Loucy (cell line): Measurements from ENCODE around the gene MAP3K19.

Experiments
- H2AFZ ChIP-seq: fragments of 200-600 bp; sonication (generic); 2 replicates; pipeline ENCODE4 v1.6.0; 2016; ENCODE audit warnings: antibody characterized with exemption, mild to moderate bottlenecking, low read length, moderate library complexity
- H3F3A ChIP-seq: fragments of 200-600 bp; 2 replicates; pipeline ENCODE4 v1.6.0; 2016; ENCODE audit warnings: antibody characterized with exemption, low read depth, mild to moderate bottlenecking
- H3K27me3 ChIP-seq: fragments of 200-600 bp; sonication (generic); 2 replicates; pipeline ENCODE4 v1.6.1; 2014; ENCODE audit warnings: low read length, mild to moderate bottlenecking; ENCODE audit not compliant: insufficient read depth, poor library complexity, severe bottlenecking
- H3K36me3 ChIP-seq: fragments of 200-600 bp; sonication (generic); 2 replicates; pipeline ENCODE4 v1.6.1; 2016; ENCODE audit warnings: low read length; ENCODE audit not compliant: insufficient read depth
- H3K4me1 ChIP-seq: fragments of 200-600 bp; sonication (generic); 2 replicates; pipeline ENCODE4 v1.5.1; 2014; ENCODE audit warnings: low read length, mild to moderate bottlenecking; ENCODE audit not compliant: insufficient read depth, poor library complexity, severe bottlenecking
- H3K4me2 ChIP-seq: fragments of 200-600 bp; sonication (generic); 2 replicates; pipeline ENCODE4 v1.6.0; 2014; ENCODE audit warnings: antibody characterized with exemption, low read length, low read depth, mild to moderate bottlenecking; ENCODE audit not compliant: poor library complexity, severe bottlenecking
- H3K4me3 ChIP-seq: fragments of 200-600 bp; sonication (generic); 2 replicates; pipeline ENCODE4 v1.5.1; 2014; ENCODE audit warnings: low read length, mild to moderate bottlenecking, mixed read lengths; ENCODE audit not compliant: poor library complexity, severe bottlenecking
- H3K79me2 ChIP-seq: fragments of 200-600 bp; sonication (generic); 2 replicates; pipeline ENCODE4 v1.6.1; 2014; ENCODE audit warnings: low read length; ENCODE audit not compliant: insufficient read depth
- H3K9ac ChIP-seq: fragments of 200-600 bp; sonication (generic); 2 replicates; pipeline ENCODE4 v1.6.0; 2014; ENCODE audit warnings: mild to moderate bottlenecking, low read depth, low read length, moderate library complexity; ENCODE audit not compliant: poor library complexity, severe bottlenecking
- H3K9me2 ChIP-seq: fragments of 200-600 bp; sonication (generic); replicated peaks from 2 replicates; pipeline ENCODE4 v1.6.1; 2016; ENCODE audit warnings: low read depth, low read length, mixed read lengths
- H3K9me3 ChIP-seq: fragments of 200-600 bp; sonication (generic); 2 replicates; pipeline ENCODE4 v1.6.1; 2014; ENCODE audit warnings: mild to moderate bottlenecking, antibody characterized with exemption, low read length, low read depth; ENCODE audit not compliant: insufficient read depth
- H4K20me1 ChIP-seq: fragments of 200-600 bp; sonication (generic); 2 replicates; pipeline ENCODE4 v1.6.0; 2014; ENCODE audit warnings: antibody characterized with exemption, low read length, mild to moderate bottlenecking; ENCODE audit not compliant: insufficient read depth, poor library complexity, severe bottlenecking
- EZH2phosphoT487 ChIP-seq: fragments of 200-600 bp; IDR thresholded peaks from 2 replicates; pipeline ENCODE4 v1.6.1; 2018; ENCODE audit warnings: antibody characterized with exemption, mild to moderate bottlenecking, moderate library complexity, borderline replicate concordance
- TF ChIP-seq, protein P1 (sequence below): fragments of 200-600 bp; sonication (generic); conservative IDR thresholded peaks from 2 replicates; pipeline ENCODE4 v1.5.1; 2014; ENCODE audit warnings: mild to moderate bottlenecking, antibody characterized with exemption, low read length

The MAP3K19 gene

DNA sequence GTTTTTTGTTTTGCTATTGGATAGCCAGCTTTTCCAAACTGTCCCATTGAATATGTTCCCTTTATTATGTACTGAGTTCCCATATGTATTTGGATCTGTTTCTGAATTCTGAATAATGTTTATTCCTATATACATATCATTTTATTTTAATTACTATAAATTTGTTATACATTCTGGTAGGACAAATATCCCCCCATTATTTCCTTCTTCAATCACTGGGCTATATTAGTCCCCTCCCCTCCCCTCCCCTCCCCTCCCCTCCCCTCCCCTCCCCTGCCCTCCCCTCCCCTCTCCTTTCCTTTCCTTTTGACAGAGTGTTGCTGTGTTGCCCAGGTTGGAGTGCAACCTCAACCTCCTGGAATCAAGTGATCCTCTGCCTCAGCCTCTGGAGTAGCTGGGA, 31.2 kb upstream of the MAP3K19 start:
- H2AFZ ChIP-seq: no peak overlapping the region
- TF ChIP-seq EZH2phosphoT487: no peak
- TF ChIP-seq, protein P1, sequence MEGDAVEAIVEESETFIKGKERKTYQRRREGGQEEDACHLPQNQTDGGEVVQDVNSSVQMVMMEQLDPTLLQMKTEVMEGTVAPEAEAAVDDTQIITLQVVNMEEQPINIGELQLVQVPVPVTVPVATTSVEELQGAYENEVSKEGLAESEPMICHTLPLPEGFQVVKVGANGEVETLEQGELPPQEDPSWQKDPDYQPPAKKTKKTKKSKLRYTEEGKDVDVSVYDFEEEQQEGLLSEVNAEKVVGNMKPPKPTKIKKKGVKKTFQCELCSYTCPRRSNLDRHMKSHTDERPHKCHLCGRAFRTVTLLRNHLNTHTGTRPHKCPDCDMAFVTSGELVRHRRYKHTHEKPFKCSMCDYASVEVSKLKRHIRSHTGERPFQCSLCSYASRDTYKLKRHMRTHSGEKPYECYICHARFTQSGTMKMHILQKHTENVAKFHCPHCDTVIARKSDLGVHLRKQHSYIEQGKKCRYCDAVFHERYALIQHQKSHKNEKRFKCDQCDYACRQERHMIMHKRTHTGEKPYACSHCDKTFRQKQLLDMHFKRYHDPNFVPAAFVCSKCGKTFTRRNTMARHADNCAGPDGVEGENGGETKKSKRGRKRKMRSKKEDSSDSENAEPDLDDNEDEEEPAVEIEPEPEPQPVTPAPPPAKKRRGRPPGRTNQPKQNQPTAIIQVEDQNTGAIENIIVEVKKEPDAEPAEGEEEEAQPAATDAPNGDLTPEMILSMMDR: no peak
- no peak overlapping the region for H3K4me2 ChIP-seq
- no peak overlapping the region for H3K4me3 ChIP-seq
- no peaks in the 10 kb centered on the region for H3K9me2 ChIP-seq
- peaks cover 9% of the 10 kb centered on the region; the same call in 1 of the 2 replicates for H3K36me3 ChIP-seq
- H3K9me3 ChIP-seq: no peaks in the 10 kb centered on the region
- H3K9ac ChIP-seq: no peak overlapping the region
- H4K20me1 ChIP-seq: peaks cover 5% of the 10 kb centered on the region
- no peaks in the 10 kb centered on the region for H3K27me3 ChIP-seq
- H3K79me2 ChIP-seq: peaks cover 11% of the 10 kb centered on the region; the same call in 1 of the 2 replicates
- no peaks in the 10 kb centered on the region for H3F3A ChIP-seq
- no peaks in the 10 kb centered on the region for H3K4me1 ChIP-seq

DNA sequence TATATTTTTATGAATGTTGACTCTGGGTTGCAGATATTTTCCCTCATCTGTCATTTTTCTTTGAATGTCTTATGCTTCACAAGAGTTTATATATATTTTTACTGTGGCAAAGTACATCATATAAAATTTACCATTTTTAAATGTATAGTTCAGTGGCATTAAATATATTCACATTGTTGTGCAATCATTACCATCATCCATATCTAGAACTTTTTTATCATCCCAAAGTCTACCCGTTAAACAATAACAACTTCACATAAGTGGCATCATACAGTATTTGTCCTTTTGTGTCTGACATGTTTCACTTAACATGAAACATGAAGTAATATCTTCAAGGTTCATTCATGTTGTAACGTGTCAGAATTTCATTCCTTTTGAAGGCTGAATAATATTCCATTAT, 29.3 kb upstream of the MAP3K19 start:
- Histone ChIP-seq H3K9me2 (no peaks in the 10 kb centered on the region), H3K27me3 (no peaks in the 10 kb centered on the region), H3K4me3 (no peak overlapping the region), H3K9ac (no peak overlapping the region), H3K4me1 (no peaks in the 10 kb centered on the region), H3K4me2 (no peak overlapping the region), H3K9me3 (peaks cover 16% of the 10 kb centered on the region; the same call in 1 of the 2 replicates), H2AFZ (no peak overlapping the region), H3K79me2 (peaks cover 16% of the 10 kb centered on the region; the same call in 1 of the 2 replicates), H3F3A (no peaks in the 10 kb centered on the region), H3K36me3 (peaks cover 10% of the 10 kb centered on the region; the same call in 1 of the 2 replicates), H4K20me1 (peaks cover 7% of the 10 kb centered on the region)
- TF ChIP-seq, protein P1: no peak
- TF ChIP-seq EZH2phosphoT487: no peak

DNA sequence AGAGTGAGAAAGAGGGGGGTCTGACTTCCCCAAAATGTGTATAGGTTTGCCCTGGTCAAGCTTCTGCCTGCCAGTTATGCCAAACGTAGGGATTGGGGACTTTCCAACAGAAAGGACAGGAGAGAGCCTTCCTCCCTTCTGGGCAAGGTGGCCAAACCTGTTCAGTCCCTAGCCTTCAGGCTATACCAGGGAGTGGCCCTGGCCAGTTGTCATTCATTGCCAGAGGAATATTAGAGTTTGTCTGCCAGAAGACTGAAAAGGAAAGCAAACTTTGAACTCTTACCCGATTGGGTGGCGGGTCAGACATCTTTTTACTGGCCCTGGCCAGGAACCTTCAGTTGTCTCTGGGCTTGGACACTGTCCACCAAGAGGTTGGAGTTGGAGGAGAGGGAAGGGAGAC, 27.0 kb upstream of the MAP3K19 start:
- Histone ChIP-seq H3K36me3 (peaks cover 20% of the 10 kb centered on the region; the same call in 1 of the 2 replicates), H3K79me2 (peaks cover 33% of the 10 kb centered on the region; the same call in 1 of the 2 replicates), H3K9me3 (peaks cover 23% of the 10 kb centered on the region)

More for the DNA sequence above, 27.0 kb upstream of the MAP3K19 start:
- Histone ChIP-seq H3K4me3 (no peak overlapping the region), H2AFZ (no peak overlapping the region), H3K4me1 (no peaks in the 10 kb centered on the region), H4K20me1 (peaks cover 2% of the 10 kb centered on the region), H3K9me2 (no peaks in the 10 kb centered on the region), H3K9ac (no peak overlapping the region), H3K4me2 (no peak overlapping the region), H3K27me3 (no peaks in the 10 kb centered on the region), H3F3A (no peaks in the 10 kb centered on the region)
- no peak for TF ChIP-seq EZH2phosphoT487
- TF ChIP-seq, protein P1: no peak
